K562 (cell line): ENCODE results near the gene ATP5ME. TPM values are rescaled to one million over a fixed set of nuclear protein-coding genes. Genes with fewer than 3 reads are reported as not detected.

ENCODE experiments used
- BRCA1 ChIP-seq, 2 experiments: fragments of 450-650 bp in 1 of 2; sonication (generic) in 1 of 2; formaldehyde crosslinking in 1 of 2; IDR thresholded peaks; 2 replicates each; pipeline versions ENCODE4 v1.5.0 to v1.6.1; 2017 to 2020; ENCODE audit warnings: mild to moderate bottlenecking in 1 of 2, missing genetic modification reagents in 1 of 2
- CC2D1A ChIP-seq: fragments of 450-650 bp; IDR thresholded peaks from 2 replicates; pipeline ENCODE4 v1.6.1; 2017; ENCODE audit warnings: mild to moderate bottlenecking
- ELK1 ChIP-seq: sonication (generic); formaldehyde crosslinking; IDR thresholded peaks from 2 replicates; pipeline ENCODE4 v1.8.1; 2022; ENCODE audit warnings: missing genetic modification reagents
- EP400 ChIP-seq: fragments of 450-650 bp; IDR thresholded peaks from 2 replicates; pipeline ENCODE4 v1.6.1; 2017; ENCODE audit warnings: antibody characterized with exemption, mild to moderate bottlenecking, moderate library complexity
- FOXP4 ChIP-seq: sonication (generic); formaldehyde crosslinking; IDR thresholded peaks from 2 replicates; pipeline ENCODE4 v1.8.0; 2022; ENCODE audit warnings: mild to moderate bottlenecking, missing genetic modification reagents, borderline replicate concordance
- ILF3 ChIP-seq: fragments of 450-650 bp; IDR thresholded peaks from 2 replicates; pipeline ENCODE4 v1.6.1; 2018; ENCODE audit warnings: antibody characterized with exemption, mild to moderate bottlenecking, moderate library complexity, borderline replicate concordance
- IRF2 ChIP-seq: sonication (generic); formaldehyde crosslinking; IDR thresholded peaks from 2 replicates; pipeline ENCODE4 v1.8.1; 2022; ENCODE audit warnings: mild to moderate bottlenecking, missing genetic modification reagents
- MED1 ChIP-seq: sonication (generic); formaldehyde crosslinking; IDR thresholded peaks from 2 replicates; pipeline ENCODE4 v1.8.1; 2023; ENCODE audit warnings: missing genetic modification reagents, borderline replicate concordance
- MEF2D ChIP-seq: conservative IDR thresholded peaks from 2 replicates; pipeline ENCODE4 v1.6.1; 2016; ENCODE audit warnings: low read depth, missing genetic modification characterization, missing compliant biosample characterization
- MLX ChIP-seq, 2 experiments: fragments of 450-650 bp in 1 of 2; sonication (generic) in 1 of 2; formaldehyde crosslinking; conservative IDR thresholded peaks; 2 replicates each; pipeline versions ENCODE4 v1.4.0 to v1.8.1; 2020 to 2022; ENCODE audit warnings: mild to moderate bottlenecking in 1 of 2, missing genetic modification reagents in 1 of 2
- MTA3 ChIP-seq: fragments of 450-650 bp; formaldehyde crosslinking; IDR thresholded peaks from 2 replicates; pipeline ENCODE4 v1.6.1; 2017; ENCODE audit warnings: mild to moderate bottlenecking, borderline replicate concordance
- MYNN ChIP-seq, 2 experiments: sonication (generic); formaldehyde crosslinking in 1 of 2; IDR thresholded peaks; 2 replicates each; pipeline versions ENCODE4 v1.5.0 to v1.6.1; 2016 to 2020; ENCODE audit warnings: antibody characterized with exemption in 1 of 2, missing genetic modification reagents in 1 of 2
- RERE ChIP-seq: sonication (generic); formaldehyde crosslinking; IDR thresholded peaks from 2 replicates; pipeline ENCODE4 v1.8.0; 2023; ENCODE audit warnings: missing genetic modification reagents, mild to moderate bottlenecking, borderline replicate concordance
- RHOXF2B ChIP-seq: fragments of 250-450 bp; sonication (Bioruptor Pico); conservative IDR thresholded peaks from 2 replicates; pipeline ENCODE4 v1.5.1; 2021
- SAP30 ChIP-seq: fragments of 200-600 bp; sonication (generic); IDR thresholded peaks from 2 replicates; pipeline ENCODE4 v1.6.1; 2012; ENCODE audit warnings: borderline replicate concordance, low read depth, mild to moderate bottlenecking, moderate library complexity, low read length, control low read depth, inconsistent platforms; ENCODE audit not compliant: insufficient read depth, poor library complexity, severe bottlenecking
- ZNF197 ChIP-seq: fragments of 200-800 bp; sonication (Bioruptor generic); IDR thresholded peaks from 2 replicates; pipeline ENCODE4 v1.6.1; 2016; ENCODE audit warnings: low read depth, missing genetic modification characterization, missing compliant biosample characterization
- ZNF695 ChIP-seq: fragments of 450-650 bp; formaldehyde crosslinking; IDR thresholded peaks from 2 replicates; pipeline ENCODE4 v1.4.0; 2020; ENCODE audit warnings: mild to moderate bottlenecking, moderate library complexity
- polyA plus RNA-seq, 8 experiments: library from polyadenylated mRNA; depleted of rRNA in 4 of 8; stranded (reverse) in 5 of 8; unstranded in 3 of 8; fragments of >200 nt; fragmentation: Nextera tagmentation in 2 of 8; fragmentation: Illumina TruSeq in 1 of 8; extraction: Ambion mirVana in 2 of 8; extraction: Trizol in 1 of 8; gene quantifications; 2 replicates each; pipeline versions ENCODE4 v1.2.1 to v1.2.3, GENCODE V29; 2011 to 2014; ENCODE audit warnings: inconsistent platforms in 1 of 8, missing spikeins in 1 of 8
- total RNA-seq, 7 experiments: library from RNA; depleted of rRNA in 6 of 7; stranded (reverse); fragments of >200 nt in 6 of 7; fragmentation: Illumina TruSeq in 2 of 7; extraction: Trizol in 2 of 7; gene quantifications; 2 replicates each; pipeline versions ENCODE4 v1.2.1 to v1.2.3, GENCODE V29; 2011 to 2021; ENCODE audit warnings: low replicate concordance in 1 of 7

ATP5ME gene
- total and polyA plus RNA-seq, 9 of the 15 experiments (the other 6 are each of a cell fraction or from before 2014, with no cell fraction given) = 509 to 2,480 (median 887) TPM

- TF ChIP-seq RHOXF2B (CRISPR knock-in tag) = no peak
- TF ChIP-seq SAP30 = peak; percentile 5
- TF ChIP-seq RERE (CRISPR knock-in tag) = no peak
- no peak for TF ChIP-seq MEF2D (tag)
- TF ChIP-seq BRCA1 (IDR thresholded peaks at IDR 0.05) = no peak
- no peak for TF ChIP-seq BRCA1 (CRISPR knock-in tag; IDR thresholded peaks at IDR 0.05)
- no peak for TF ChIP-seq MED1 (CRISPR knock-in tag)
- no peak for TF ChIP-seq EP400
- 0 out of 4 replicates have a peak, but pooled peaks of 1 of the 2 experiments have one; percentile 38 for TF ChIP-seq MLX (CRISPR knock-in tag; conservative IDR thresholded peaks at IDR 0.05)
- TF ChIP-seq ILF3 = no peak
- TF ChIP-seq MTA3 = no peak
- TF ChIP-seq IRF2 (CRISPR knock-in tag) = 0 out of 2 replicates have a peak, but pooled peaks have one; percentile 24
- no peak for TF ChIP-seq CC2D1A
- no peak for TF ChIP-seq ELK1
- no peak for TF ChIP-seq ZNF695 (CRISPR knock-in tag)
- no peak for TF ChIP-seq MYNN (IDR thresholded peaks at IDR 0.05)
- TF ChIP-seq MYNN (CRISPR knock-in tag; IDR thresholded peaks at IDR 0.05) = no peak
- no peak for TF ChIP-seq ZNF197 (CRISPR knock-in tag)
- TF ChIP-seq FOXP4 (CRISPR knock-in tag) = no peak; the same call in 1 of the 2 replicates
Observed at GRCh38 chr4:675036-675882, 1.2 kb upstream of the ATP5ME start (continued).
